GM03348 (cell line): ENCODE data around the gene DYNLT2.
"Not testable (repeated sequence)": the region's sequence is repeated elsewhere in the genome, so short reads cannot be mapped to it uniquely, and the experiment has no call there.

Source experiments
- DNase-seq: peaks from one replicate; pipeline ENCODE4 v3.0.0; 2012; ENCODE audit warnings: low spot score

The DYNLT2 gene

DNA sequence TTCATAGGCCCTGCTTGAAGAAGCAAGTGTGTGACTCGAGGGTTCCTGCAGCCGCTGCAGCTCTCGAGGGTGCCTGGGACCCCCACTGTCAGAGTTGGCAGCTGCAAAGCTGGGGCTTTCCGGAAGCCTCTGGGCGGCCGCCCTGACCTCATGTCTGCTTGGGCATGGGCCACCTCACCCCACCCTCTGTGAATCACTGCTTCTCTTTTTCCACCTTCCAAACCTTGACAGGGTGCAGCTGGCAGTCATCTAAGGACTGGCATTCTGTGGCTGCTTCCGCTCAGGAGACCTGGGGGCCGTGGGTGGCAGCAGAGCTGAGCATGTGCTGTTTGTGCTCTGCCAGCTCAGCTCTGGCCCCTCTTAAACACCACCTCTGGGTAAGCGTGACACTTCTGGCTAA is 32.0 kb upstream of the DYNLT2 start:
- no peak for DNase-seq

DNA sequence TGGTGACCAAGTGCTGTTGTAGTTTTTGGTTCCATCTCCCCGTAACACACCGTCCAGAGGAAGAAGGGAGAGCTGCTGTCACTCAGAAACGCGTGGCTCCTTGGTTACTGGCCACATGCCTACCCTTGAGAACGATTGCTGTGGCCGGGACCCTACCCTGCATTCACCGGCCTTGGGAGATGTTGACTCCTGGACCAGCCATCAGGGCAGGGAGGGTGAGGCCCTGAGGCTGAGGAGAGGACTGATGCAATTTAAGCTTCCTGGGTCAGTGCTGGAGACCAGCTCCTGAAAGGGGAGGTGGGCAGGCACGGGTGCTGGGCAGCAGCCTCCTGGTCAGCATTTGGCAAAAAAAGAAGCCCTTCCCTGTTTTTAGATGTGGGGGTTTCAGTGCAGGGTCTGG is 31.6 kb upstream of the DYNLT2 start:
- no peak for DNase-seq

DNA sequence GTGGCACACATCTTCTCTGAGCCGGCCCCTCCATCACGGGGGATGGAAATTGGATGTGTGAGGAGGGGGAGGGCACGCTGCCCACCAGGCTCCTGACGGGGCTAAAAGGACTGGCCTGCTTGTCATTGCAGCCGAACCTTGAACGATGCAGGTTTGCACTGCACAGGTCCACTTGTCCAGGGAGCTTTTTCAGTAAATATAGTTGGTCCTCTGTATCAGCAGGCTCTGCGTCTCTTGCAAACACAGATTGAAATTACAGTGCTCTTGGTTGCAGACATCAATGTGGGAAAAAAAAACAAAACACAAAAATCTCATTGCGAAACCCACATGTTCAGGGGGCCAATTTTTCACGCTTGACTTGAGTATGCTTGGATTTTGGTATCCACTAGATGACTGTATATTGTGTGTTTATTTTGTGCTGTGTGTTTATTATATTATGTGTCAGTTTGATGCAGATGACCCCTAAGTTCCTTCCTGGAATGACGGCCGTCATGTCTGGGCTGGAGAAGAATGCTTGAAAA is 29.3 kb upstream of the DYNLT2 start:
- no peak for DNase-seq

DNA sequence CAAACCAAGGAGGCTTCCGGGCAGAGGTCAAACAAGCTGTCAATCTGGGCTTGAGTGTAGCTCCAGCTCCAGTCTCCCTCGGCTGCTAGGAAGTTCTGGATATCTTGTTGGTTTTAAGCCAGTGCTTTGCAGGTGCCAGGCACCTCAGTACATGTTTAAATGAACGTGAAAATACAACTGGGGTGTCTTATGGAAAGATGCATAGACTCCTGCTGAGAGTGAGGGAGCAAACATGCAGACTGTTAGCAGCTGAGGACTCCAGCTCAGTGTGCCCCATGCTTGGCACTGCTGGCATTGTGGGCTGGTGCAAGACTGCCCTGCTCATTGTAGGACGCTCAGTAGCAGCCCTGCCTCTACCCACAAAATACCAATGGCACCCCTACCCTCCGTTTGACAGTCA is 28.5 kb upstream of the DYNLT2 start:
- no peak for DNase-seq

DNA sequence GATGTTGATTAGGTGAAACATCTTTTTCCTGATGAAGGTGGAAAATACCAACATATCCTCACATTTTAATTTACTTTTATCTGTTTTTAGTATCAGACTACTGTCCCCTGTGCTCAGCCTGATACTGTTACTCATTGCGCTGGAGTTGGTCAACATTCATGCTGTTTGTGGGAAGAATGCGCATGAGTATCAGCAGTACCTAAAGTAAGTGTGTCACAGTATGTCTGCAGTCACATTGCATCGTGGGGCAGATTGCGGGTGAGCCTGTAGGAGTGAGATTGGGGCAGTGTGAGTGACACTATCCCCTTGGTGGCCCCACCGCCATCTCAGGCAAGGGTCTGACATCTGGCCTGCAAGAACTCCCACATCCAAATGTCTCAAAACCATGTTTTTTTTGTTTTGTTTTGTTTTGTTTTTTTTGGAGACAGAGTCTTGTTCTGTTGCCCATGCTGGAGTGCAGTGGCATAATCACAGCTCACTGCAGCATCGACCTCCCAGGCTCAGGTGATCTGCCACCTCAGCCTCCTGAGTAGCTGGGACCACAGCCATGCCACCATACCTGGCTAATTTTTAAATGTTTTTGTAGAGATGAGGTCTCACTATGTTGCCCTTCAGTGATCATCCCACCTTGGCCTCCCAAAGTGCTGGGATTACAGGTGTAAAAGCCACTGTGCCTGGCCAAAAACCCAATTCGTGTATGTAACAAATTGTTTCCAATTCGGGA is 27.9 kb upstream of the DYNLT2 start:
- no peak for DNase-seq

DNA sequence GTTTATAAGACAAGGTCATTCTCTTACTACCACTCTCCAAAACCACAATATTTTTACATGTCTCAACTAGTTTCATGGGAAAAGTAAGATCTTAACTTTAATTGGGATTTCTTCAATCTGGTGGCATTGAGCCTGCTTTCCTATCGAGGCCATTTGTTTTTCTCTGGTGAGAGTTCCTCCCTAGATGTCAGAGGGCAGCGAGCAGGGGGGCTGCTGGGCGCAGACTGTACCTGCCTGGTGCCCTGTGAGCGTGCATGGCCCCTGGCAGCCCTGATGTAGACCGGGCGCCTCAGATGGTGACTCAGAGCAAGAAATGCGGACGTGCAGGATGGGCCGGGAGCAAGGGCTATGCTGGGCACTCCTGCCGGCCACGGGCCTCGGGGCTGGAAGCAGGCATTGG is 27.3 kb upstream of the DYNLT2 start:
- DNase-seq: no peak

DNA sequence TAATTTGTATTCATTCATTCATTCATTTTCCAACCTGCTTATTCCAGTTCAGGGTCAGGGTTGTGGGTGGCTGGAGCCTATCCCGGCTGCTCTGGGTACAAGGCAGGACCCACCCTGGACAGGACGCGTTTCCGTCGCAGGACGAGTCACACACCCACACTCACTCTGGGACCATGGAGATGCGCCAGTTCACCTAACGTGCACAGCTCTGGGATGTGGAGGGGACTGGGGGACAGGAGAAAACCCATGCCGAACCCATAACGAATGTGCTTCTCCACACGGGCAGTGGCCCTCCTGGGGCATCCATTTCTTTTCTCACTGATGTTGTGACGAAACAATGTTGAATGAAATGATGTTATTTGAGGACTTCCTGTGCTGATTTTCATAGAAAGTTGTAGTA is 26.5 kb upstream of the DYNLT2 start:
- DNase-seq: no peak

DNA sequence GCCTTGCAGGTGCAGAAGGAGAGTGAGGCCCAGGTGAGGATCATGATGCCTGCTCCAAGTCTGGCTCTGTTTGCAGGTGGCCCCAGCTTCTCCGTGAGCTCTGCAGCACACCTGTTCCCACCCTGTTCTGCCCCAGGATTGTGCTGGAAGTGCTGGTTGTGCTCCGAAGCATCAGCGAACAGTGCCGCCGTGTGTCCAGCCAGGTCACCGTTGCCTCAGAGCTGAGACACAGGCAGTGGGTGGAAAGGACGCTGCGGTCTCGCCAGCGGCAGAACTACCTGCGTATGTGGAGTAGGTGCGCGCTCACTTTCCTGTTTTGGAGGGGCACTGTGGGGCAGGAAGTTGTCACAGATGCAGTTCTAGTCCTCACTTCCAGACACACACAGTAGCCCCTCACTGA is 25.0 kb upstream of the DYNLT2 start:
- DNase-seq: no peak

DNA sequence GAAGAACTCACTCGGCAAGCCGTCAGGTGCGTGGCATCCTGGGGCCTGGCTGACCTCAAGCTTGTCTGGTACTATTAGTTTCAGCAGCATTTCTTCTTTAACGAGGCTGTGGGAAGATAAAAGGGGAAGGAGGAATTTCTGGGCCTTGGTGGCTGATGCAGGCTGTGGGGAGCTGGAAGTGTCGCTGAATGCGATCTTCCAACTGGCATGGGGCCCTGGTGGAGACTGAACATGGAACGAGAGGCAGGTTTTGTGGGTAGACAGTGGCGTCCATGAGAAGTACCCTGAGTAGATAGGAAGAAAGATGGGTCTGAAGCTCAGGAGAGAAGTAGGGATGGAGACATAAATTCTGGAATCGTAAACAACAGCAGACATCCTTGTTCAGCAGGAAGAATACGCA is 23.9 kb upstream of the DYNLT2 start:
- DNase-seq: no peak

DNA sequence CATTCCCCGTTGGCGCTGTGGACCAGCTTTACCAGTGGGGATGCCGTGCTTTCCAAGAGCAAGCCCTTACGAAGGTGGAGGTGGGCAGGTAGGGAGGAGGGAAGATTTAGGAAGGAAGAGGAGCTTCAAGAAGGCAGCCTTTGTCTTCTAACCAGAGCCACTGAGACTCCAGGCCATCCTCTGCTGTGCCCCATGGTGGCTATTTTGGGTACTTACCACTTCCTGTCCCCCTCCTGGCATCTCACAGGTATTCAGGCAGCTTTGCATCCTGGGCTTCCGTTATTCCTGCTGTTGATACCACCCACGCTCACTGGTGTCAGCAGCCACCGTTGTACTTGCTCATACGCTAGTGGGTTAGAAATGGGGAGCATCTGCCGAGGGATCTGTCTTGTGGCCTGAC is 23.0 kb upstream of the DYNLT2 start:
- DNase-seq: no peak

DNA sequence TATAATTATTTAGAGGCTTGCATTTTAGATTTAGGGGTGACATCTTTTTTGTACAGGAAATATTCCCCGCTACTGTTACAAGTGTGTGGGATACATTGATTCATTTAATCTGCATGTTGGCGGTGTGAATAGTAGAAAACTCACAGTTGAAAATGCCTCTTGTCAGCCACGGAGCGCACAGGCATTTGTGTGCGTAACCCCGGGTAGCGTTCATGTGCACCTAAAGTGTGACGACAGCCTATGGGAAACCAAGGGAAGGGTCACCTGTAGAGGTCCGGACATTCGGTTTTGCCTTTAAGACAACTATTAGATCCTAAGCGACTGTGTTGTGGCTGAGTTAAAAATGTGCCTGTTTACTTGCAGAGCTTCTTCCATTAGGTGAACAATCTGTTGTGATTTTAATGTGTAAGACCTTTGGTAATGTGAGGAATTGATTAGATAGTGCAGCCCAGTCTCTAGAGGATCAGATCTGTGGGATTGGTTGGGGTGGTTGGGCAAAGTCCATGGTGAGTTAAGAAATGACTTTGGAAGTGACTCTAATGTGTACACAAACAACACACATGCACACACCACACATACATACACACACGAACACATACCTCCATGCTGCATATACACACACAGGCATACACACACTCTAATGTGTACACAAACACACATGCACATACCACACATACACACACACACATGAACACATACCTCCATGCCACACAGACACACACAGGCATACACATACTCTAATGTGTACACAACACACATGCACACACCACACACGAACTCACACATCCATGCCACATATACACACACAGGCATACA is 15.8 kb upstream of the DYNLT2 start:
- DNase-seq: no peak

DNA sequence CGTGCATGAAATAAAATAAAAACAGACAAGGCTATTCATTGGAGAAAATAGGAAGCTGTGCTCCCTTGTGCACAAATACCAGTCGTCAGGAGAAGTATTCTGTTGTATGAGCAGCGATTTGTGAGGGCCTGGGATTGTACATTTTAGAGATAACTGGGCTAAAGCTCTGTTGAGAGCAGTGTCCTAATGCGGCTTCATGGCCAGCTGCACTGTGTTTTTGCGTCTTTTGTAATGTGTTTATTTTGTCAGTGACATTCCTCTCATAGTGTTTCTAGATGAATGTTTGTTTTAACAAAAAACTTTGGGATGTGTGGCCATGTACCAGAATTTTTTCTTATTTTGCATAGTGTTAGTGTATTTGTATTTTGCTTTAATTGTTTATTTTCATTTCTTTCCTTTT is 14.9 kb upstream of the DYNLT2 start:
- DNase-seq: no peak

DNA sequence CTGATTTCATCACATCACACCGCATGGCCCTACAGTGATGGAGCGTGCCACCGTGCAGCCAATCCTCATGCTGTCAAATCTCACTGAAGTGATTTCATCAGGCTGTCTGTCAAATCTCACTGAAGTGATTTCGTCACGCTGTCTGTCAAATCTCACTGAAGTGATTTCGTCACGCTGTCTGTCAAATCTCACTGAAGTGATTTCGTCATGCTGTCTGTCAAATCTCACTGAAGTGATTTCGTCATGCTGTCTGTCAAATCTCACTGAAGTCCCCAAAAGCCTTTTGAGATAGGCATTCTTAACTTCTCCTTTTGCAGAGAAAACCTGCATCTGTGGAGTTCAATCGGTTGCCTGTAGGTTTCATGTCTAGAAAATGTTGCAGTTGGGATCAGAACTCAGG is 14.4 kb upstream of the DYNLT2 start:
- not testable (repeated sequence) for DNase-seq

DNA sequence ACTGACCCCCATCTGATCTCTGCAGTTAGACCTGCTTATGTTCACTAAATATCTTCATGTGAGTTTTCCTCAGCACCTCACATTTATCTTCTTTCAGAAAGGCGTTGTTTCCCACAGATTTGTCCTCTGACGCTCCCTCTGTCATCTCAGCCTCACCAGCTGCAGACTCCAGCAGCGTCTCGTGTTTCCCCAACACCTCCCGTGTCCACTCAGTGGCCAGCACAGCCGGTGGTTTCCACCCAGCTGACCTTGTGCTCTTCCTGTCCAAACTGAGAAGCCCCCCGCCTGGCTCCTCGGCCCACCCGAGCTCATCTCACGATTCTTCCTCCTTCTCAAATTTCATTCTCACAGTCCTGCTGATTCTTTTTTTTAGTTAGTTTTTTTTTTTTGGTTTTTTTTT is 12.5 kb upstream of the DYNLT2 start:
- no peak for DNase-seq

DNA sequence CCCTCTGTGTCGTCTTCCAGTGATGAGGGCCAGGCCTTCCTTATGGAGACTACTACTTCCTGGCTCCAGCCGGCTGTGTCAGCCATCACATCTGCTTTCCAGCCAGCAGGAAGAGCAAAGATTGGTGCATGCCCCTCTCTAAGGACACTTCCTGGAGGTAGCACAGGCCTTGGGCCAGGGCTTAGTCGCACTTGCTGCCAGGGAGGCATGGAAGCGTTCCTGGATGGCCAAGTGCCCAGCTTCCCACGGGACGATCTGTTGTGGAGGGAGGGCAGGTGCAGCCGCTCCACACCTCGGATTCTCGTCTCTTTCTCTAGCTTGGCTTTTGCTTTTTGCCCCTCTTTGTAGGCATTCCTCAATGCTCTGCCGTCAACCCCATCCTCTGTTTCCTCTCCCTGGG is 11.9 kb upstream of the DYNLT2 start:
- DNase-seq: no peak

DNA sequence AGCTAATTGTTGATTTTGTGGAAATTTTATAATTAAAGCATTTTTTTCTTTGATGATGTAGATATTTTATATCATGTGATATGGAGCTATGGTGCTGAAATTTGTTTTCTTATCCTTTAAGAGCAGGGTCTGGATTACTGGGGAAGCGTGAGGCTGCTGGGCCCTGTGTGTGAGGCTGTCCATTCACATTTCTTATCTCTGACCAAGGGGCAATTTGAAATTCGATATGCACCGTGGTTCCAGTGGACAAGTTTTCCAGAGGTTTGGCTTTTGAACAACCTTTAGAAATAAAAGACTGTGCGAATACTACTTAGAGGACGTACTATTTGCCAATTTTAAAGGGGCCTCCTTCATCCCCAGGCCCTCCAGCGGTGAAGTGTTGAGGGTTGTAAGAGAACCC is 3.8 kb upstream of the DYNLT2 start:
- no peak for DNase-seq

DNA sequence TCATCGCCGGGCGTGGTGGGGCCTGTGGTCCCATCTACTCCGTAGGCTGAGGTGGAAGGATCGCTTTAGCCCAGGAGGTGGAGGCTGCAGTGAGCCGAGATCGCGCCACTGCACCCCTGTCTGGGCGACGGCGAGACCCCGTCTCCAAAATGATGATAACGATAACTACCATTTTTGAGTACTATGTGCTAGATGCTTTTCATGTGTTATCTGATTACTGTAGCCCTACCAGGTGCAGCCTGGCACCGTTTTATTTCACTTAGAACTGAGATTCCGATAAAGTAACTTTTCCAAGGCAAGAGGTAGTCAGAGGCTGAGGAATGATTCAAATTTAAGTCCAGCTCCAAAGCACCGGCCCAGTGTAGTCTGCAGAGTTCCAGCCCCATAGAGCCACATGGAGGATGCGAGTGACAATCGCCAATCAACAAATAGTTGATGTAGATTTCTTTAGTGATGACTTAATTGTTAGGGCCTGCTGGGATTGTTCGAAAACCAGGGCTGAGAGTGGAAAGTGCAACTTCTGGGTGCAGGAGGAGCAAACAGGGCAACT is 777 bp upstream of the DYNLT2 start:
- DNase-seq: no peak

DNA sequence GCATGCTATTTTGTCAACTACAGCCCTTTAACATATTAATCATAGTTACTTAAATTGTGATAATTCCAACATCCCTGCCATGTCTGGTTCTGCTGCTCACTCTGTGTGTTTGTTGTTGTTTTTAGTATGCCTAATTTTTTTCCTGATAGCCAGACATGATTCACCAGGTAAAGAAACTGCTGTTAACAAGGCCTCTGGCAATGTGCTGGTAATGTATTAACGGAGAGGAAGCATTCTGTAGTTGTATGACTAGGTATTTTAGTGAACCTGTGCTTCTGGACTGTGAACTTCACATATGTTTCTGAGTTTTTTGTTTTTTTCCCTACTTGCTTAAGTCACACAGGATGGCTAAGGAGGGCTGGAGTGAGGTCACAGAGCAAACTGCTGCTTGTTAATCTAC is 4.8 kb downstream of the DYNLT2 start:
- no peak for DNase-seq

DNA sequence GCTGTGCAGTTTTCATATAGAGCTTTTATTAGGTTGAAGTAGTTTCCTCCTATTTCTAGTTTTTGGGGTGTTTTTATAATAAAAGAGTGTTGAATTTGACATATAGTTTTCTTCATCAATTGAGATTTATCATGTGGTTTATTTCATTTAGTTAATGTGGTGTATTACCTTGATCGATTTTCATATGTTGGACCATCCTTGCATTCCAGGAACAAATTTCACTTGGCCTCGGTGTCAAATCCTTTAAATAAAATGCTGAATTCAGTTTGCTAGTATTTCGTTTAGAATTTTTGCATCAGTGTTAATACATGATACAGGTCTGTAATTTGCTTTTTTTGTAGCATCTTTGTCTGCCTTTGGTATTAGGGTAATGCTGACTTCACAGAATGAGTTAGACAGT is 6.0 kb downstream of the DYNLT2 start:
- no peak for DNase-seq

DNA sequence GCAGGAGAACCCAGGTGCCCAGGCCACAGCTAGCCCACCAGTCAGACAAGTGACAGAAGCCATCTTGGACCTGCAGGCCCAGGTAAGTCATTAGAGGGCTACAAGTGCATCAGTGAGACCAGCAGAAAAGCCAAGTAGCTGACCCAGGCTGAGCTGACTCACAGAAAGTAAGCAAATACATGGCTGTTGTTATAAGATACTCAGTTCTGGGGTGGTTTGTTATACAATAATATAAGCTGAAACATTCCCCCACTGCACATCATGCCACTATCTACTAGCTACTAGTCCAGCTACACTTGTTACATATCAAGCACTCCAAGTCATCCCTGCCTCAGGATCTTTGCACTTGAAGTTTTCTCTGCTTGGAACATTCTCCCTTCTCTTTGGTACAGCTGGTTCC is 10.0 kb downstream of the DYNLT2 start:
- no peak for DNase-seq

DNA sequence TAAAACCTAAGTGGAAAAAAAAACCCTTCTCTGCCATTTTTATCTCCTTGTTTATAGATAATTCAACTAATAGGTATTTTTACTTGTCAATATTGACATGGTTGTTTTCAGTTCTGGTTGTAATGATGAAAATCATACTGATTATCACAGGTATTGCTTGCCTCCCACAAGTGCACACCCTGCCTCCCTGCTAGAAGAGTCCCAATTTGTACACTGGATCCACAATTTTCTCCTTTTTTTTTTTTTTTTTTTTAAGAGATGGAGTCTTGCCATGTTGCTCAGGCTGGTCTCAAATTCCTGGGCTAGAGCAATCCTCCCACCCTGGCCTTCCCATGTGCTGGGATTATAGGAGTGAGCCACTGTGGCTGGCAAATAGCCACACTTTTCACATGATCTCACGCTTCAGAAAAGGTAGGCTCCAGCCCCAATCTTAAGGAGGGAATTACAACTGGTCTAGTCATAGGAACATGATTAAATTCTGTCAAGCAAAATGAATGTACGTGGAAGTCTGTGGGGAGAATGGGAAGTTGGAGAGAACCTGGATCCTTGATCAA is 12.3 kb downstream of the DYNLT2 start:
- no peak for DNase-seq

DNA sequence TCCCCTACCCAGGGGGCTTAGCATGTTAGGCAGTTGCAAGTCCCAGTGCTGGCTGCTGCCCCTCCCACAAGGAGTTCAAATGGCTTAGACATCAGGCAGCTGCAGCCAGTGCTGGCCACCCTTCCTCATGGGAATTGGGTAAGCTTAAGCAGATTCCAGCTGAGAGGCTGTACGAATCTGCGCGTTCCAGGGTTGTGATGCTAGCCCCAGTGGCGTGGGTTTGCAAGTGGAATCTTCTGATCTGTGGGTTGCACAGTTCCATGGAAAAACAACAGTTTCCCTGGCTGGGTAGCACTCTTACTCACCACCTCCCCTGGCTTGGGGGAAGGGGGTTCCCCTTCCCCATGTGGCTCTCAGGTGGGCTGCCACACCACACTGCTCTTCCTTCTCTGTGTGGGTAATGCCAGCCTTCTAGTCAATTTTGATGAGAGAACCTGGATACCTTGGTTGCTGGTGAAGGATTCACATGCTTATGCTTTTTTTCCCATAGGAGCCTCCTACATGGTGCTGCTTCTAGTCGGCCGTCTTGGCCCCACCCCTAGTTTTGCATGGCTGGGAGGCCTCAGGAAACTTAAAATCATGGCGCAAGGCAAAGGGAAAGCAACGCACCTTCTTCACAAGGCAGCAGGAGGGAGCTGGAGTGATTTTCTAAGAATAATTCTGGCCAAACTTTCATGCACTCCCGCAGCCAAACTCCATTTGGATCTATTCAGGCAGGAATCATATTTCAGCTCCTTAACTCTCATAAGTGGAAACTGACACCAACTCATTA is 13.0 kb downstream of the DYNLT2 start:
- DNase-seq: no peak
